ENCODE data around the gene ACTL8.

The ACTL8 gene

DNA sequence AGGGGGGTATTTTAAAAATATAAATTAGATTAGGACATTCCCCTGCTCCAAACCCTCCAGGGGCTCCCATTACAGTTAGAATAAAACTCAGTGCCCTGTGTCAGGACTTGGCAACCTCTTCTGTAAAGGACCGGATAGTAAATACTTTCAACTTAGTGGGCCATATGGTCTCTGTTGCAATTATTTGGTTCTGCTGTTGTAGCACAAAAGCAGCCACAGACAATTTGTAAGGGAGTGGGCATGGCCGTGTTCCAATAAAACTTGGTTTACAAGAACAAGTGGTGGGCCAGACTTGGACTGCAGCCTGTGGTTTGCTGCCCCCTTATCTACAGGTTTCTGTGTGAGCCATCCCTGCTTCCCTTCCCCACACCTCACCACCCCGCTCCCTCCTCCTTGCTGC, 92.0 kb downstream of the ACTL8 start:
- Histone ChIP-seq H3K27me3 (ENCODE audit: control insufficient read depth, insufficient read depth, low read length) (no peaks in the 10 kb centered on the region), H3K36me3 (ENCODE audit: control insufficient read depth, insufficient read depth, low read length) (no peaks in the 10 kb centered on the region), H3K27ac (ENCODE audit: low read depth, low read length) (no peak overlapping the region), H3K4me1 (ENCODE audit: control insufficient read depth, insufficient read depth, low read length) (no peaks in the 10 kb centered on the region), H3K4me3 (ENCODE audit: low read length) (no peak overlapping the region), H3K9ac (ENCODE audit: low read length) (no peak overlapping the region)

DNA sequence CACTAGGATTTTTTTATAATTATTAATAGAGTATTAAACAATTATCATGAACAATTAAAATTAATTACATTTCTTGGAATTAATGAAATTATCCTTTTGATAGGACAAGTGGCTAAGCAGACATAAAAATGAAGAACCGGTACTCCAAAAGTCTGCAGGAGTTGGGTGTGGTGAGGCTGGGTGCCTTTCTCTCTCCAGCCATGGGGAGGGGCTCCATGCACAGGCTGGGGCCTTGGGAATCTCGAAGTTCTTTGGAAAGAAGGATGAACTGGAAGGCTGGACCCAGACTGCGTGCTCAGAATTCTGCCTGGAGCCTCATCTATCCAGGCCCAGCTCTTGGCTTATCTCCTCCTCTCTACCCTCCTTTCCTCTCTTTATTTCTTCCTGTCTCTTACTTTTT, 94.1 kb downstream of the ACTL8 start:
- no peak overlapping the region for H3K9ac ChIP-seq (ENCODE audit: low read length)
- no peak overlapping the region for H3K27ac ChIP-seq (ENCODE audit: low read depth, low read length)
- H3K4me3 ChIP-seq (ENCODE audit: low read length) = no peak overlapping the region
- no peaks in the 10 kb centered on the region for H3K4me1 ChIP-seq (ENCODE audit: control insufficient read depth, insufficient read depth, low read length)
- no peaks in the 10 kb centered on the region for H3K36me3 ChIP-seq (ENCODE audit: control insufficient read depth, insufficient read depth, low read length)
- H3K27me3 ChIP-seq (ENCODE audit: control insufficient read depth, insufficient read depth, low read length) = no peaks in the 10 kb centered on the region

DNA sequence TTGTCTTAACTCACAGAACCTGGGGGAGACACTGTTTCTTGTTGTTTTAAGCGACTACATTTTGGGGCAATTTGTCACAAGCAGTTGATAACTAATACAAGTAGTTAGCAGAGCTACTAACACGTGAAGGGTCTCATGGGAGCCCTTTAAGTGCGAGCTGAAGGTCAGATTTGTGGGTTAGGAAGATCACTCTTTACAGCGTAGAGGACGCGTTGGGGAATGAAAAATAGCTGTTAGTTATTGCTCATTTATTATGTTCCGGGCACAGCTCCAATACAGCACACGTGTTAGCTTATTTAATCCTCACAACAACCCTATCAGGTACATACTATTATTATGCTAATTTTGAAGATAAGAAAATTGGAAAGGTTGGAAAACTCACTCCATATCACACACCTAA, 95.9 kb downstream of the ACTL8 start:
- H3K36me3 ChIP-seq (ENCODE audit: control insufficient read depth, insufficient read depth, low read length) = no peaks in the 10 kb centered on the region
- H3K9ac ChIP-seq (ENCODE audit: low read length) = no peak overlapping the region
- H3K27ac ChIP-seq (ENCODE audit: low read depth, low read length) = no peak overlapping the region
- no peaks in the 10 kb centered on the region for H3K4me1 ChIP-seq (ENCODE audit: control insufficient read depth, insufficient read depth, low read length)
- no peak overlapping the region for H3K4me3 ChIP-seq (ENCODE audit: low read length)
- no peaks in the 10 kb centered on the region for H3K27me3 ChIP-seq (ENCODE audit: control insufficient read depth, insufficient read depth, low read length)

DNA sequence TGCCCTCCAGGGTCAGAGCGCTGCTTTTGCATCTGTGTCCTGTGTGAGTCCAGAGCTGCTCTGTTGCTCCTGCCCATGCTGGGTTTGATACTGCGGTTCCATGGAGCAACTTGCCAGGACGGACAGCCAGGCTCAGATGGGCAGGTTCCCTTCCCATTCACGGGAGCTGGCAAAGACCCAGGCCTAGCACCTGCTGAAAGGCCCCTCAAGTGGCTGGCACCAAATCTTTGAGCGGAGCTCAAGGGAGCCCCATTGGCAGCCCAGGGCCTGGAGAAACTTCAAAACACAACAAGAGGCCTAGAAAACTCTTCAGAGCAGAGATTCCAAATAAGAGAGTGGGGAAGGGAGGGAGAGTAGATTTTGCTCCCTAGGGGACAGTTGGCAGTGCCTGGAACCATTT, 97.2 kb downstream of the ACTL8 start:
- Histone ChIP-seq H3K9ac (ENCODE audit: low read length) (no peak overlapping the region), H3K27me3 (ENCODE audit: control insufficient read depth, insufficient read depth, low read length) (no peaks in the 10 kb centered on the region)

DNA sequence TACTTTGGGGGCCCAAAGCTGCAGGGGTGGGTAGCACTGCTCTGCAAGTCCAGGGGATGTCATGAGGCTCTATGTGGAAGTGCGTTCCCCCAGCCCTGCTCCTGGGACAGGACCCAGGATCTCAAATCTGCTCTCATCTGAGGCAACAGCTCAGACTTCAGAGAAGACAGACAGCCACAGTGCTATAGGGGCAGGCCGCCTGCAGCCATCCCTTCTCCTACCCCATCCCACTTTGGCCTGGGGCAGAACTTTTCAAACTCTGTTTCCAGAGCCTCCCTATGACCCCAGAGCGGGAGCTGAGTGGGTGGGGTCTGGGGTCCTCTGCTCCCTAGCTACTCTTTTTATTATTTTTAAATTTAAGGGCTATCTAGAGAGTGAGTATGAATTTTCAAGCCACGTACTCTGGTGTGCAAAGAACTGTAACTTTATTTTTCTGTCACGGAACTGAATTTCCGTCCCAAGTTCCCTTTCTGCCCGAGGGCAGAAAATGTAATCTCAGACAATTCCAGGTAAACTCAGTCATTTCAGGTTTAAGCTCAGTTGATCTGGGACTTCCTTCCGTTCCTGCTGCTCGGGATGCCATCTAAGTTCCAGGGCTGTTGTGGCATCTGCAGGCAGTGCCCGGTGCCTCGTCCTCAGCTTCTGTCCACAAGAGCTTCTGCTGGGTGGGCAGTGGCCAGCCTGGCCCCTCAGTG, 98.3 kb downstream of the ACTL8 start:
- H3K27ac ChIP-seq (ENCODE audit: low read depth, low read length) = no peak overlapping the region
- no peak overlapping the region for H3K9ac ChIP-seq (ENCODE audit: low read length)
- H3K36me3 ChIP-seq (ENCODE audit: control insufficient read depth, insufficient read depth, low read length) = no peaks in the 10 kb centered on the region
- H3K27me3 ChIP-seq (ENCODE audit: control insufficient read depth, insufficient read depth, low read length) = no peaks in the 10 kb centered on the region
- H3K4me1 ChIP-seq (ENCODE audit: control insufficient read depth, insufficient read depth, low read length) = no peaks in the 10 kb centered on the region
- no peak overlapping the region for H3K4me3 ChIP-seq (ENCODE audit: low read length)

More for the DNA sequence above, 97.2 kb downstream of the ACTL8 start:
- no peak overlapping the region for H3K4me3 ChIP-seq (ENCODE audit: low read length)
- H3K4me1 ChIP-seq (ENCODE audit: control insufficient read depth, insufficient read depth, low read length) = no peaks in the 10 kb centered on the region
- no peaks in the 10 kb centered on the region for H3K36me3 ChIP-seq (ENCODE audit: control insufficient read depth, insufficient read depth, low read length)
- no peak overlapping the region for H3K27ac ChIP-seq (ENCODE audit: low read depth, low read length)

- Histone ChIP-seq H3K4me1 (ENCODE audit: control insufficient read depth, insufficient read depth, low read length) (no peaks in the 10 kb centered on the region), H3K4me3 (ENCODE audit: low read length) (no peak overlapping the region), H3K27me3 (ENCODE audit: control insufficient read depth, insufficient read depth, low read length) (no peaks in the 10 kb centered on the region), H3K36me3 (ENCODE audit: control insufficient read depth, insufficient read depth, low read length) (no peaks in the 10 kb centered on the region), H3K9ac (ENCODE audit: low read length) (no peak overlapping the region), H3K27ac (ENCODE audit: low read depth, low read length) (no peak overlapping the region)
These were observed 101.5 kb downstream of the ACTL8 start for GRCh38 chr1:17856496-17857108.

- Histone ChIP-seq H3K4me1 (ENCODE audit: control insufficient read depth, insufficient read depth, low read length) (no peaks in the 10 kb centered on the region), H3K4me3 (ENCODE audit: low read length) (no peak overlapping the region), H3K9ac (ENCODE audit: low read length) (no peak overlapping the region), H3K27ac (ENCODE audit: low read depth, low read length) (no peak overlapping the region), H3K27me3 (ENCODE audit: control insufficient read depth, insufficient read depth, low read length) (no peaks in the 10 kb centered on the region), H3K36me3 (ENCODE audit: control insufficient read depth, insufficient read depth, low read length) (no peaks in the 10 kb centered on the region)
These were observed 102.0 kb downstream of the ACTL8 start for GRCh38 chr1:17857109-17857499.

- Histone ChIP-seq H3K4me3 (ENCODE audit: low read length) (no peak overlapping the region), H3K27me3 (ENCODE audit: control insufficient read depth, insufficient read depth, low read length) (no peaks in the 10 kb centered on the region), H3K36me3 (ENCODE audit: control insufficient read depth, insufficient read depth, low read length) (no peaks in the 10 kb centered on the region), H3K27ac (ENCODE audit: low read depth, low read length) (no peak overlapping the region), H3K9ac (ENCODE audit: low read length) (no peak overlapping the region), H3K4me1 (ENCODE audit: control insufficient read depth, insufficient read depth, low read length) (no peaks in the 10 kb centered on the region)
These were observed 102.9 kb downstream of the ACTL8 start for GRCh38 chr1:17857996-17858395.

DNA sequence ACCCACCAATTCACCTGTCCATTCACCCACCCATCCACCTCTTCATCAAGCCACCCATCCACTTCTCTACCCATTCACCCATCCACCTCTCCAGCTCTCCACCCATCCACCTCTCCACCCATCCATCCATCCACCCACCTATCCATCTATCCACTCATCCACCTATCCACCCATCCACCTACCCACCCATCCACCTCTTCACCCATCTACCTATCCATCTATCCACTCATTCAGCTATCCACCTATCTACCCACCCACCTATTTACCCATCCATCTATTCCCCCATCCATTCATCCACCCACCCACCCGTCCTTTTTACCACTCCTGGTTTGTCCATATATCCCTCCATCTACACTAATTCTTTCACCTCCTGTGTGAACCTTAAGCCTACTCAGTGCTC, 105.7 kb downstream of the ACTL8 start:
- no peak overlapping the region for H3K27ac ChIP-seq (ENCODE audit: low read depth, low read length)
- no peaks in the 10 kb centered on the region for H3K36me3 ChIP-seq (ENCODE audit: control insufficient read depth, insufficient read depth, low read length)
- no peak overlapping the region for H3K4me3 ChIP-seq (ENCODE audit: low read length)
- H3K27me3 ChIP-seq (ENCODE audit: control insufficient read depth, insufficient read depth, low read length) = no peaks in the 10 kb centered on the region
- no peaks in the 10 kb centered on the region for H3K4me1 ChIP-seq (ENCODE audit: control insufficient read depth, insufficient read depth, low read length)
- H3K9ac ChIP-seq (ENCODE audit: low read length) = no peak overlapping the region

DNA sequence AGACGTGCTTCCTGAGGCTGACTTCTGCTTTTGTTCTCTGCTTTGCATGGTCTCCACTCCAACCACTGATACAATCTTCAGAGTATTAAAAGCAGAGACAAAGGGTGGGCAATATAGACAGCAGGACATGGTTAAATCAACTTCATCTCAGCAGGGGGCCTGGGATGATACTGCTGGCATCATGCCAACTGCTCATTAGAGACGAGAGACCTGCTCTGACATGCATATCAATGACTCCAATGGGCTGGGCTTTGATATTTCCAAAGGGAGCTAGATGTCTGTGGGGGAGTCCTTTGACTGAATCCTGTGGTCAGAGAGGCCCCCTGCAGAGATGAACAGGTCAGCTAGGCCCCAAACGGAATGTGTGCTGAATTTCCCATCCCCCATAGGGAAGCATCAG, 106.6 kb downstream of the ACTL8 start:
- Histone ChIP-seq H3K27me3 (ENCODE audit: control insufficient read depth, insufficient read depth, low read length) (no peaks in the 10 kb centered on the region), H3K4me3 (ENCODE audit: low read length) (no peak overlapping the region), H3K36me3 (ENCODE audit: control insufficient read depth, insufficient read depth, low read length) (no peaks in the 10 kb centered on the region), H3K9ac (ENCODE audit: low read length) (no peak overlapping the region), H3K27ac (ENCODE audit: low read depth, low read length) (no peak overlapping the region), H3K4me1 (ENCODE audit: control insufficient read depth, insufficient read depth, low read length) (no peaks in the 10 kb centered on the region)

DNA sequence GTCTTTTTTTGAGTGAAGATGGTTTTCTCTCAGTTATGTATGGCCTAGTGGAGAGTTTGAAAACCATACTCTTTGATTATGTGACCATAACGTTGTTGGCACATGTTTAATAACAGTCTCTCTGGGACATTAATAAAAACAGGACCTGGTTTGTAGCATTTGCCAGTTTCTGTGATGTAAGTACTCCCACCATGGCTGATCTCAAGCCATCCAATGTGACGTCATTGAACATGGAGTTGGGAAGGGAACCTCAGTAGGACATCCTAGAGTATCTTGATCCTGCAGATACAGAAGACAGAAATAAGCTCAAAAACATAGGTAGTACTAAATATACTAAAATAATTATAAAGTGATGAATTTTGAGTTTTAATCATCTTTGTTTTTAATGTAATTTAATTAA, 107.0 kb downstream of the ACTL8 start:
- H3K36me3 ChIP-seq (ENCODE audit: control insufficient read depth, insufficient read depth, low read length) = no peaks in the 10 kb centered on the region
- H3K9ac ChIP-seq (ENCODE audit: low read length) = no peak overlapping the region
- no peaks in the 10 kb centered on the region for H3K4me1 ChIP-seq (ENCODE audit: control insufficient read depth, insufficient read depth, low read length)
- H3K27ac ChIP-seq (ENCODE audit: low read depth, low read length) = no peak overlapping the region
- H3K4me3 ChIP-seq (ENCODE audit: low read length) = no peak overlapping the region
- H3K27me3 ChIP-seq (ENCODE audit: control insufficient read depth, insufficient read depth, low read length) = no peaks in the 10 kb centered on the region

GRCh38 chr1:17865912-17866739, 111.0 kb downstream of the ACTL8 start:
- Histone ChIP-seq H3K4me1 (ENCODE audit: control insufficient read depth, insufficient read depth, low read length) (no peaks in the 10 kb centered on the region), H3K36me3 (ENCODE audit: control insufficient read depth, insufficient read depth, low read length) (no peaks in the 10 kb centered on the region), H3K9ac (ENCODE audit: low read length) (no peak overlapping the region), H3K27me3 (ENCODE audit: control insufficient read depth, insufficient read depth, low read length) (no peaks in the 10 kb centered on the region), H3K4me3 (ENCODE audit: low read length) (no peak overlapping the region), H3K27ac (ENCODE audit: low read depth, low read length) (no peak overlapping the region)

DNA sequence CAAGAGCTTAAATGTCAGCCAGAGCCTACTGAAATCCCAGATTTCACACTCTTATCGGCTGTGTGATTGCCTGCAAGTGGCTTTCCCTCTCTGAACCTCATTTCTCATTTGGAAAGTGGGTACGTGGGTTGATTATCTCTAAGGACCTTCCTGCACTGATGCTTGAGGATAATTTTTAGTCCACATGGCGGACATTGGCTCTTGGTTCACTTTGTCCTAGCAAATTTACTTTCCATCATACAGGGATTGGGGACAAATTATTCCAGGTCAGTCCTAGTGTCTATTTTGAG, 111.6 kb downstream of the ACTL8 start:
- H3K4me1 ChIP-seq (ENCODE audit: control insufficient read depth, insufficient read depth, low read length) = no peaks in the 10 kb centered on the region
- no peak overlapping the region for H3K9ac ChIP-seq (ENCODE audit: low read length)
- H3K4me3 ChIP-seq (ENCODE audit: low read length) = no peak overlapping the region
- H3K36me3 ChIP-seq (ENCODE audit: control insufficient read depth, insufficient read depth, low read length) = no peaks in the 10 kb centered on the region
- H3K27ac ChIP-seq (ENCODE audit: low read depth, low read length) = no peak overlapping the region
- no peaks in the 10 kb centered on the region for H3K27me3 ChIP-seq (ENCODE audit: control insufficient read depth, insufficient read depth, low read length)

All from rectal smooth muscle tissue (tissue), 1 donor.